IMR-90 (cell line): ENCODE results near the gene CRIM1.

Experiments
- CEBPB ChIP-seq: IDR thresholded peaks from 2 replicates; pipeline ENCODE4 v1.6.1; 2012; ENCODE audit warnings: low read depth, low read length, improper control_type of control experiment
- POLR2A ChIP-seq: IDR thresholded peaks from 2 replicates; pipeline ENCODE4 v1.6.1; 2012; ENCODE audit warnings: mild to moderate bottlenecking, low read depth, low read length
- TF ChIP-seq, protein P1 (sequence below): conservative IDR thresholded peaks from 2 replicates; pipeline ENCODE4 v1.5.1; 2012; ENCODE audit warnings: mild to moderate bottlenecking, low read depth, low read length, improper control_type of control experiment

DNA sequence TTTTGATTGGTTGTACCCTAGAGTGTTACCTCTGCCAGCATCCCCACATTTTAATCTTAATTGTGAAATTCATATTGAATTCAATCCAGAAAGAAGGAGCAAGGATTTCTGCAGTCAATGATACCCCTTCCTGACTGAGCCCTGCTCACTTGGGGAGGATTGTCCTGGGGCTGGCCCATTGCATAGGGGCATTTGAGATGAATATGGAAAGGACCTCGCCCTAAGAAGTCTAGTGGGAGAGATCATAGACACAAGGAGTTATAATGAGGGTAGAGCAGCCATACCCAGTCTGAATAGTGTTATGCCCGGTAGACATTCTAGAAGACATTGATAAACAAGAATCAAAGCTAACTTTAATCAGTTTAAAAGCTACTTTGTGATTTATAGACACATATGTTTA is 53.8 kb downstream of the CRIM1 start:
- TF ChIP-seq, protein P1, sequence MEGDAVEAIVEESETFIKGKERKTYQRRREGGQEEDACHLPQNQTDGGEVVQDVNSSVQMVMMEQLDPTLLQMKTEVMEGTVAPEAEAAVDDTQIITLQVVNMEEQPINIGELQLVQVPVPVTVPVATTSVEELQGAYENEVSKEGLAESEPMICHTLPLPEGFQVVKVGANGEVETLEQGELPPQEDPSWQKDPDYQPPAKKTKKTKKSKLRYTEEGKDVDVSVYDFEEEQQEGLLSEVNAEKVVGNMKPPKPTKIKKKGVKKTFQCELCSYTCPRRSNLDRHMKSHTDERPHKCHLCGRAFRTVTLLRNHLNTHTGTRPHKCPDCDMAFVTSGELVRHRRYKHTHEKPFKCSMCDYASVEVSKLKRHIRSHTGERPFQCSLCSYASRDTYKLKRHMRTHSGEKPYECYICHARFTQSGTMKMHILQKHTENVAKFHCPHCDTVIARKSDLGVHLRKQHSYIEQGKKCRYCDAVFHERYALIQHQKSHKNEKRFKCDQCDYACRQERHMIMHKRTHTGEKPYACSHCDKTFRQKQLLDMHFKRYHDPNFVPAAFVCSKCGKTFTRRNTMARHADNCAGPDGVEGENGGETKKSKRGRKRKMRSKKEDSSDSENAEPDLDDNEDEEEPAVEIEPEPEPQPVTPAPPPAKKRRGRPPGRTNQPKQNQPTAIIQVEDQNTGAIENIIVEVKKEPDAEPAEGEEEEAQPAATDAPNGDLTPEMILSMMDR, result no peak
- TF ChIP-seq CEBPB (no peak), POLR2A (no peak)
